SK-N-SH (cell line): ENCODE measurements around the gene UQCRC1.

Source experiments
- MXI1 ChIP-seq: IDR thresholded peaks from 2 replicates; pipeline ENCODE4 v1.6.1; 2012; ENCODE audit warnings: mild to moderate bottlenecking, low read depth, low read length, improper control_type of control experiment
- POLR2AphosphoS5 ChIP-seq: IDR thresholded peaks from 2 replicates; pipeline ENCODE4 v1.6.1; 2012; ENCODE audit warnings: low read depth, low read length
- TF ChIP-seq, protein P1 (sequence below): fragments of 200-600 bp; sonication (generic); IDR thresholded peaks from 2 replicates; pipeline ENCODE4 v1.6.1; 2017; ENCODE audit warnings: antibody characterized with exemption, mild to moderate bottlenecking, moderate library complexity
- TF ChIP-seq, protein P2 (sequence below): fragments of 150-350 bp; IDR thresholded peaks from 2 replicates; pipeline ENCODE4 v1.6.1; 2017; ENCODE audit warnings: antibody characterized with exemption, low read length, low read depth, borderline replicate concordance
- TF ChIP-seq, protein P3 (sequence below): IDR thresholded peaks from 2 replicates; pipeline ENCODE4 v1.4.0; 2012; ENCODE audit warnings: low read depth, borderline replicate concordance

DNA sequence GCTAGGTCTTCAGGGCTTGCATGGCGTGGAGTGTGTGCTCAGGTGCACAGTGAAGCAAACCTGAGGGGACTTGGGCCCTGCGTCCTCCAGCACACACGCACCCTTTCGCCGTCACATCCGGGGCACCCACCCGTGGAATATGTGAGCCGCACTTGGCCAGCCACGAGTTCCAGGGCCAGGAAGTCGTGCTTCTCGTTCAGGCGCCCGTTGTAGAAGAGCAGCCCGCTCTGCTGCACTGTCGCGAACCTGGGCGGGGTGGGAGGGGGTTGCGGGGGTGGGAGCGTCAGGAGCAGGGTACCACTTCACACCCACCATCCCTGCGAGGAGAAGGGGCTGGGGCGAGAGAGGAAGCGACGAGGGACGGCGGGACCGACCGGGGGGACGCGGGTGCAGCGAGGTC is 46.2 kb upstream of the UQCRC1 start:
- TF ChIP-seq MXI1 (no peak), POLR2AphosphoS5 (no peak)
- TF ChIP-seq, protein P1, sequence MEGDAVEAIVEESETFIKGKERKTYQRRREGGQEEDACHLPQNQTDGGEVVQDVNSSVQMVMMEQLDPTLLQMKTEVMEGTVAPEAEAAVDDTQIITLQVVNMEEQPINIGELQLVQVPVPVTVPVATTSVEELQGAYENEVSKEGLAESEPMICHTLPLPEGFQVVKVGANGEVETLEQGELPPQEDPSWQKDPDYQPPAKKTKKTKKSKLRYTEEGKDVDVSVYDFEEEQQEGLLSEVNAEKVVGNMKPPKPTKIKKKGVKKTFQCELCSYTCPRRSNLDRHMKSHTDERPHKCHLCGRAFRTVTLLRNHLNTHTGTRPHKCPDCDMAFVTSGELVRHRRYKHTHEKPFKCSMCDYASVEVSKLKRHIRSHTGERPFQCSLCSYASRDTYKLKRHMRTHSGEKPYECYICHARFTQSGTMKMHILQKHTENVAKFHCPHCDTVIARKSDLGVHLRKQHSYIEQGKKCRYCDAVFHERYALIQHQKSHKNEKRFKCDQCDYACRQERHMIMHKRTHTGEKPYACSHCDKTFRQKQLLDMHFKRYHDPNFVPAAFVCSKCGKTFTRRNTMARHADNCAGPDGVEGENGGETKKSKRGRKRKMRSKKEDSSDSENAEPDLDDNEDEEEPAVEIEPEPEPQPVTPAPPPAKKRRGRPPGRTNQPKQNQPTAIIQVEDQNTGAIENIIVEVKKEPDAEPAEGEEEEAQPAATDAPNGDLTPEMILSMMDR = no peak
- TF ChIP-seq, protein P2, sequence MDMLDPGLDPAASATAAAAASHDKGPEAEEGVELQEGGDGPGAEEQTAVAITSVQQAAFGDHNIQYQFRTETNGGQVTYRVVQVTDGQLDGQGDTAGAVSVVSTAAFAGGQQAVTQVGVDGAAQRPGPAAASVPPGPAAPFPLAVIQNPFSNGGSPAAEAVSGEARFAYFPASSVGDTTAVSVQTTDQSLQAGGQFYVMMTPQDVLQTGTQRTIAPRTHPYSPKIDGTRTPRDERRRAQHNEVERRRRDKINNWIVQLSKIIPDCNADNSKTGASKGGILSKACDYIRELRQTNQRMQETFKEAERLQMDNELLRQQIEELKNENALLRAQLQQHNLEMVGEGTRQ = no peak
- TF ChIP-seq, protein P3, sequence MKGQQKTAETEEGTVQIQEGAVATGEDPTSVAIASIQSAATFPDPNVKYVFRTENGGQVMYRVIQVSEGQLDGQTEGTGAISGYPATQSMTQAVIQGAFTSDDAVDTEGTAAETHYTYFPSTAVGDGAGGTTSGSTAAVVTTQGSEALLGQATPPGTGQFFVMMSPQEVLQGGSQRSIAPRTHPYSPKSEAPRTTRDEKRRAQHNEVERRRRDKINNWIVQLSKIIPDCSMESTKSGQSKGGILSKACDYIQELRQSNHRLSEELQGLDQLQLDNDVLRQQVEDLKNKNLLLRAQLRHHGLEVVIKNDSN = no peak
